ENCODE measurements around the gene MYRIP. TPM values are rescaled to one million over a fixed set of nuclear protein-coding genes. Genes with fewer than 3 reads are reported as not detected.

MYRIP gene
- total and polyA plus RNA-seq, 8 donors = 0.29 to 1.9 (median 0.57) TPM

- no peaks in the 10 kb centered on the region for H3K9me3 ChIP-seq
- no peak for TF ChIP-seq CTCF (IDR thresholded peaks at IDR 0.05)
- H3K27ac ChIP-seq = no peak overlapping the region
- H3K27me3 ChIP-seq = no peaks in the 10 kb centered on the region
- no peak for DNase-seq
- no peak overlapping the region for H3K4me3 ChIP-seq
- no peak for ATAC-seq
- no peaks in the 10 kb centered on the region for H3K4me1 ChIP-seq
- intact Hi-C loops (cut with DNase I) = no loop called here
- H3K36me3 ChIP-seq = no peaks in the 10 kb centered on the region
These were observed 448.7 kb downstream of the MYRIP start for GRCh38 chr3:40258064-40258463.

GRCh38 chr3:40258555-40258954 is 449.1 kb downstream of the MYRIP start:
- DNase-seq = no peak
- H3K4me3 ChIP-seq = no peak overlapping the region
- H3K27me3 ChIP-seq = no peaks in the 10 kb centered on the region
- no peaks in the 10 kb centered on the region for H3K9me3 ChIP-seq
- no peak overlapping the region for H3K27ac ChIP-seq
- no peaks in the 10 kb centered on the region for H3K4me1 ChIP-seq
- no peak for TF ChIP-seq CTCF (IDR thresholded peaks at IDR 0.05)
- no peaks in the 10 kb centered on the region for H3K36me3 ChIP-seq
- no peak for ATAC-seq
- intact Hi-C loops (cut with DNase I) = no loop called here

- Histone ChIP-seq H3K9me3 (no peaks in the 10 kb centered on the region), H3K27ac (no peak overlapping the region), H3K27me3 (no peaks in the 10 kb centered on the region), H3K36me3 (no peaks in the 10 kb centered on the region), H3K4me1 (no peaks in the 10 kb centered on the region), H3K4me3 (no peak overlapping the region)
- no peak for TF ChIP-seq CTCF (IDR thresholded peaks at IDR 0.05)
- intact Hi-C loops (cut with DNase I) = no loop called here
- ATAC-seq (no peak), DNase-seq (no peak)
These were observed 452.9 kb downstream of the MYRIP start for GRCh38 chr3:40262331-40262730.

- no peak for TF ChIP-seq CTCF (IDR thresholded peaks at IDR 0.05)
- DNase-seq (no peak), ATAC-seq (no peak)
- Histone ChIP-seq H3K27me3 (no peaks in the 10 kb centered on the region), H3K4me3 (no peak overlapping the region), H3K9me3 (no peaks in the 10 kb centered on the region), H3K27ac (no peak overlapping the region), H3K4me1 (no peaks in the 10 kb centered on the region), H3K36me3 (no peaks in the 10 kb centered on the region)
- intact Hi-C loops (cut with DNase I) = no loop called here
These were observed 455.0 kb downstream of the MYRIP start for GRCh38 chr3:40264451-40264850.

- no peak for TF ChIP-seq CTCF (IDR thresholded peaks at IDR 0.05)
These were observed 455.8 kb downstream of the MYRIP start for GRCh38 chr3:40265181-40265580.

More at GRCh38 chr3:40265181-40265580, 455.8 kb downstream of the MYRIP start:
- no peaks in the 10 kb centered on the region for H3K4me1 ChIP-seq
- no peaks in the 10 kb centered on the region for H3K9me3 ChIP-seq
- H3K4me3 ChIP-seq = no peak overlapping the region
- intact Hi-C loops (cut with DNase I) = no loop called here
- no peak overlapping the region for H3K27ac ChIP-seq
- ATAC-seq (no peak), DNase-seq (no peak)
- no peaks in the 10 kb centered on the region for H3K36me3 ChIP-seq
- H3K27me3 ChIP-seq = no peaks in the 10 kb centered on the region
